A549 (cell line): Measurements from ENCODE around the gene ECT2. TPM values are rescaled to one million over a fixed set of nuclear protein-coding genes. Genes with fewer than 3 reads are reported as not detected.
"Not testable (repeated sequence)": the region's sequence is repeated elsewhere in the genome, so short reads cannot be mapped to it uniquely, and the experiment has no call there.

Experiments
- ATAC-seq, 2 experiments: fragments of 200-7000 bp in 1 of 2; fragments of >200 bp in 1 of 2; cut with Nextera tagmentation in 1 of 2; cut with Tn5 transposase in 1 of 2; 3 replicates each; pipeline versions ENCODE4 v1.8.0 to v1.9.1; 2018 to 2020; ENCODE audit warnings: mild to moderate bottlenecking in 1 of 2, moderate library complexity in 1 of 2
- CTCF ChIA-PET: fragments of 300-600 bp; sonication (Branson Sonifier 250); formaldehyde crosslinking; extraction: SDS; loops from one replicate; lab custom pipeline; 2021; ENCODE audit warnings: antibody characterized with exemption, inconsistent platforms; lab: Yijun Ruan, JAX
- POLR2A ChIA-PET: fragments of 350-600 bp; formaldehyde crosslinking; extraction: SDS; loops from one replicate; lab custom pipeline; 2021; ENCODE audit warnings: antibody characterized with exemption, inconsistent platforms; lab: Yijun Ruan, JAX
- DNase-seq, 2 experiments: peaks; one replicate each; pipeline versions ENCODE4 v3.0.0 to v3.0.0-alpha.2; 2011 to 2016; ENCODE audit warnings: low read depth in 1 of 2, low spot score in 1 of 2
- FAIRE-seq: peaks from 2 replicates; lab custom pipeline; 2011; peaks lifted over from hg19 to GRCh38; lab: Jason Lieb, UNC
- H3K27ac ChIP-seq, 2 experiments: fragments of >200 bp; sonication (Bioruptor Twin); formaldehyde crosslinking; 3 replicates each; pipeline ENCODE4 v1.5.1; 2016 to 2017
- H3K4me1 ChIP-seq: fragments of >200 bp; sonication (Bioruptor Twin); formaldehyde crosslinking; 3 replicates; pipeline ENCODE4 v1.6.1; 2016
- H3K4me2 ChIP-seq: fragments of >200 bp; sonication (Bioruptor Twin); formaldehyde crosslinking; 3 replicates; pipeline ENCODE4 v1.6.1; 2016
- H3K4me3 ChIP-seq: fragments of >200 bp; sonication (Bioruptor Twin); formaldehyde crosslinking; 3 replicates; pipeline ENCODE4 v1.5.1; 2016
- H3K9me3 ChIP-seq: fragments of >200 bp; sonication (Bioruptor Twin); formaldehyde crosslinking; 3 replicates; pipeline ENCODE4 v1.6.1; 2016
- CEBPB ChIP-seq, 2 experiments: fragments of >200 bp in 1 of 2; sonication (Bioruptor Twin) in 1 of 2; formaldehyde crosslinking in 1 of 2; IDR thresholded peaks; 2 replicates each; pipeline ENCODE4 v1.6.1; 2012 to 2016
- FOSB ChIP-seq: fragments of 250-450 bp; sonication (Bioruptor Pico); IDR thresholded peaks from 2 replicates; pipeline ENCODE4 v1.5.0; 2020; ENCODE audit warnings: mild to moderate bottlenecking, moderate library complexity
- FOXS1 ChIP-seq: fragments of 250-450 bp; sonication (Bioruptor Pico); IDR thresholded peaks from 2 replicates; pipeline ENCODE4 v1.5.0; 2020; ENCODE audit warnings: mild to moderate bottlenecking, moderate library complexity
- HDAC2 ChIP-seq: fragments of 200-600 bp; sonication (generic); IDR thresholded peaks from 2 replicates; pipeline ENCODE4 v1.6.1; 2016
- HOXA7 ChIP-seq: fragments of 250-450 bp; sonication (Bioruptor Pico); IDR thresholded peaks from 2 replicates; pipeline ENCODE4 v1.5.0; 2020; ENCODE audit warnings: mild to moderate bottlenecking, moderate library complexity
- JUNB ChIP-seq: fragments of >200 bp; sonication (Bioruptor Twin); formaldehyde crosslinking; IDR thresholded peaks from 2 replicates; pipeline ENCODE4 v1.6.1; 2016
- MAFK ChIP-seq: fragments of 450-650 bp; IDR thresholded peaks from 2 replicates; pipeline ENCODE4 v1.6.1; 2014; ENCODE audit not compliant: partially characterized antibody
- MYC ChIP-seq: IDR thresholded peaks from 2 replicates; pipeline ENCODE4 v1.6.1; 2012; ENCODE audit warnings: mild to moderate bottlenecking, inconsistent platforms, low read length, improper control_type of control experiment, borderline replicate concordance
- NR3C1 ChIP-seq: fragments of >200 bp; sonication (Bioruptor Twin); formaldehyde crosslinking; IDR thresholded peaks from 3 replicates; pipeline ENCODE4 v1.6.1; 2017
- RFX5 ChIP-seq: fragments of 450-650 bp; IDR thresholded peaks from 2 replicates; pipeline ENCODE4 v1.7.1; 2014; ENCODE audit warnings: antibody characterized with exemption, mild to moderate bottlenecking, moderate library complexity
- SMC3 ChIP-seq: fragments of >200 bp; sonication (Bioruptor Twin); formaldehyde crosslinking; IDR thresholded peaks from 3 replicates; pipeline ENCODE4 v1.6.1; 2018; ENCODE audit warnings: inconsistent platforms
- TP53 ChIP-seq: fragments of 250-450 bp; sonication (Bioruptor Pico); IDR thresholded peaks from 2 replicates; pipeline ENCODE4 v1.5.0; 2021; ENCODE audit warnings: mild to moderate bottlenecking, moderate library complexity
- ZC3H11A ChIP-seq: fragments of 450-650 bp; IDR thresholded peaks from 2 replicates; pipeline ENCODE4 v1.6.1; 2014; ENCODE audit warnings: antibody characterized with exemption, mild to moderate bottlenecking
- ZFP36 ChIP-seq: fragments of 450-650 bp; IDR thresholded peaks from 2 replicates; pipeline ENCODE4 v1.6.1; 2014; ENCODE audit warnings: borderline replicate concordance; ENCODE audit not compliant: partially characterized antibody
- WGBS: methylation state at CpG from one replicate; pipeline ENCODE4 v1.1.6; 2017; ENCODE audit errors: missing lambda C conversion rate; 5-methylcytosine and 5-hydroxymethylcytosine counted together
- polyA plus RNA-seq, 4 experiments: library from polyadenylated mRNA; depleted of rRNA in 3 of 4; stranded (reverse); fragments of >200 nt; fragmentation: RNase III in 1 of 4; extraction: RNeasy Plus Mini Kit Qiagen cat#74134 plus additional on column Dnase treatment in 1 of 4; gene quantifications; 2 replicates in 3 of 4; 3 replicates in 1 of 4; pipeline ENCODE4 v1.2.3, GENCODE V29; 2011 to 2017
- TF ChIP-seq, protein P1 (sequence below): IDR thresholded peaks from 2 replicates; pipeline ENCODE4 v1.6.1; 2012
- TF ChIP-seq, protein P2 (sequence below): fragments of 250-450 bp; sonication (Bioruptor Pico); IDR thresholded peaks from 2 replicates; pipeline ENCODE4 v1.5.0; 2020; ENCODE audit warnings: low read depth, mild to moderate bottlenecking, moderate library complexity
- TF ChIP-seq, protein P3 (sequence below): fragments of >200 bp; sonication (Bioruptor Twin); formaldehyde crosslinking; IDR thresholded peaks from 3 replicates; pipeline ENCODE4 v1.5.1; 2016

Gene ECT2
- polyA plus RNA-seq, 2 of the 4 experiments (the other 2 are of a cell fraction): 96.5 to 187 TPM

DNA sequence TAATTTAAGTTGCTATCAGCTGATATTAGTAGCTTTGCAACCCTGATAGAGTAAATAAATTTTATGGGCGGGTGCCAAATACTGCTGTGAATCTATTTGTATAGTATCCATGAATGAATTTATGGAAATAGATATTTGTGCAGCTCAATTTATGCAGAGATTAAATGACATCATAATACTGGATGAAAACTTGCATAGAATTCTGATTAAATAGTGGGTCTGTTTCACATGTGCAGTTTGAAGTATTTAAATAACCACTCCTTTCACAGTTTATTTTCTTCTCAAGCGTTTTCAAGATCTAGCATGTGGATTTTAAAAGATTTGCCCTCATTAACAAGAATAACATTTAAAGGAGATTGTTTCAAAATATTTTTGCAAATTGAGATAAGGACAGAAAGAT lies 70.0 kb downstream of the ECT2 start:
- TF ChIP-seq, protein P1, sequence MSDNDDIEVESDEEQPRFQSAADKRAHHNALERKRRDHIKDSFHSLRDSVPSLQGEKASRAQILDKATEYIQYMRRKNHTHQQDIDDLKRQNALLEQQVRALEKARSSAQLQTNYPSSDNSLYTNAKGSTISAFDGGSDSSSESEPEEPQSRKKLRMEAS: no peak
- TF ChIP-seq SMC3 (no peak), NR3C1 (no peak), TP53 (no peak), MAFK (no peak), MYC (no peak), JUNB (no peak), RFX5 (no peak), ZC3H11A (no peak), CEBPB (IDR thresholded peaks at IDR 0.05) (no peak), HOXA7 (CRISPR knock-in tag) (no peak)
- Histone ChIP-seq H3K4me3 (no peak overlapping the region), H3K4me2 (no peak overlapping the region), H3K27ac (no peak overlapping the region), H3K9me3 (peaks cover 34% of the 10 kb centered on the region), H3K4me1 (no peaks in the 10 kb centered on the region)
- FAIRE-seq (no peak), ATAC-seq (no peak), DNase-seq (no peak)
- ChIA-PET POLR2A (no interaction called here), CTCF (interaction anchor here (0.5 kb wide), 1 partner anchor 32 kb away, joined by 4 read pairs; no protein-coding TSS in a partner anchor)
- 79% methylated on average over 2 of the region's 2 CpGs for WGBS

DNA sequence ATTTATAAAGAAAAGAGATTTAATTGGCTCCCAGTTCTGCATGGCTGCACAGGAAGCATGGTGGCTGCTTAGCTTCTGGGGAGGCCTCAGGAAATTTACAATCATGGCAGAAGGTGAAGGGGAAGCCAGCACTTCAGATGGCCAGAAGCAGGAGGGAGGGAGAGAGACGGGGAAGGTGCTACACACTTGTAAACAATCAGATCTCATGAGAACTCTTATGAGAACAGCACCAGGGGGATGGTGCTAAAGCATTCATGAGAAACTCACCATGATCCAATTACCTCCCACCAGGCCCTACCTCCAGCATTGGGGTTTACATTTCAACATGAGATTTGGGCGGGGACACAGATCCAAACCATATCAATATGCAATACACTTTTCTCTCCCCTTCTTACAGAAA lies 73.7 kb downstream of the ECT2 start:
- Histone ChIP-seq H3K4me2 (no peak overlapping the region), H3K27ac (no peak overlapping the region), H3K4me1 (no peaks in the 10 kb centered on the region), H3K9me3 (peaks cover 45% of the 10 kb centered on the region)
- 92% methylated on average over 2 of the region's 2 CpGs for WGBS
- ChIA-PET POLR2A (no interaction called here), CTCF (no interaction called here)
- ATAC-seq: no peak
- no peak for FAIRE-seq
- DNase-seq: no peak
- TF ChIP-seq ZFP36 (no peak), HDAC2 (no peak), FOSB (CRISPR knock-in tag) (0 out of 2 replicates have a peak, but pooled peaks have one; percentile 32)
- TF ChIP-seq, protein P2, sequence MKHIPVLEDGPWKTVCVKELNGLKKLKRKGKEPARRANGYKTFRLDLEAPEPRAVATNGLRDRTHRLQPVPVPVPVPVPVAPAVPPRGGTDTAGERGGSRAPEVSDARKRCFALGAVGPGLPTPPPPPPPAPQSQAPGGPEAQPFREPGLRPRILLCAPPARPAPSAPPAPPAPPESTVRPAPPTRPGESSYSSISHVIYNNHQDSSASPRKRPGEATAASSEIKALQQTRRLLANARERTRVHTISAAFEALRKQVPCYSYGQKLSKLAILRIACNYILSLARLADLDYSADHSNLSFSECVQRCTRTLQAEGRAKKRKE (CRISPR knock-in tag): no peak
- TF ChIP-seq, protein P3, sequence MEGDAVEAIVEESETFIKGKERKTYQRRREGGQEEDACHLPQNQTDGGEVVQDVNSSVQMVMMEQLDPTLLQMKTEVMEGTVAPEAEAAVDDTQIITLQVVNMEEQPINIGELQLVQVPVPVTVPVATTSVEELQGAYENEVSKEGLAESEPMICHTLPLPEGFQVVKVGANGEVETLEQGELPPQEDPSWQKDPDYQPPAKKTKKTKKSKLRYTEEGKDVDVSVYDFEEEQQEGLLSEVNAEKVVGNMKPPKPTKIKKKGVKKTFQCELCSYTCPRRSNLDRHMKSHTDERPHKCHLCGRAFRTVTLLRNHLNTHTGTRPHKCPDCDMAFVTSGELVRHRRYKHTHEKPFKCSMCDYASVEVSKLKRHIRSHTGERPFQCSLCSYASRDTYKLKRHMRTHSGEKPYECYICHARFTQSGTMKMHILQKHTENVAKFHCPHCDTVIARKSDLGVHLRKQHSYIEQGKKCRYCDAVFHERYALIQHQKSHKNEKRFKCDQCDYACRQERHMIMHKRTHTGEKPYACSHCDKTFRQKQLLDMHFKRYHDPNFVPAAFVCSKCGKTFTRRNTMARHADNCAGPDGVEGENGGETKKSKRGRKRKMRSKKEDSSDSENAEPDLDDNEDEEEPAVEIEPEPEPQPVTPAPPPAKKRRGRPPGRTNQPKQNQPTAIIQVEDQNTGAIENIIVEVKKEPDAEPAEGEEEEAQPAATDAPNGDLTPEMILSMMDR: no peak
- TF ChIP-seq, all 56 proteins: peak for 1
- no peak overlapping the region for H3K4me3 ChIP-seq

DNA sequence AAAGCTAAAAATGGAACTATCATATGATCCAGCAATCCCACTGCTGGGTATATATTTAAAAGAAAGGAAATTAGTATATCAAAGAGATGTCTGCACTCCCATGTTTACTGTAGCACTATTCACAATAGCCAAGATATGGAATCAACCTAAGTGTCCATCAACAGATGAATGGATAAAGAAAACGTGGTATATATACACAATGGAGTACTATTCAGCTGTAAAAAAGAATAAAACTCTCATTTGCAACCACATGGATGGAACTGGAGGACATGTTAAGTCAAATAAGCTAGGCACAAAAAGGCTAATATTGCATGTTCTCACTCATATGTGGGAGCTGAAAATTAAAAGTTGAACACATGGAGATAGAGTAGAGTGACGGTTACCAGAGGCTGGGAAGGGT lies 76.7 kb downstream of the ECT2 start:
- WGBS: 75% methylated on average over 2 of the region's 2 CpGs
- FAIRE-seq, ATAC-seq, H3K4me3 ChIP-seq, H3K27ac ChIP-seq, H3K4me2 ChIP-seq, H3K4me1 ChIP-seq, POLR2A ChIA-PET, DNase-seq: not testable (repeated sequence)
- H3K9me3 ChIP-seq: peaks cover 33% of the 10 kb centered on the region
- CTCF ChIA-PET: interaction anchor here (1.1 kb wide), 1 partner anchor 77 kb away, joined by 3 read pairs; the partner anchor contains the start of gene ECT2

DNA sequence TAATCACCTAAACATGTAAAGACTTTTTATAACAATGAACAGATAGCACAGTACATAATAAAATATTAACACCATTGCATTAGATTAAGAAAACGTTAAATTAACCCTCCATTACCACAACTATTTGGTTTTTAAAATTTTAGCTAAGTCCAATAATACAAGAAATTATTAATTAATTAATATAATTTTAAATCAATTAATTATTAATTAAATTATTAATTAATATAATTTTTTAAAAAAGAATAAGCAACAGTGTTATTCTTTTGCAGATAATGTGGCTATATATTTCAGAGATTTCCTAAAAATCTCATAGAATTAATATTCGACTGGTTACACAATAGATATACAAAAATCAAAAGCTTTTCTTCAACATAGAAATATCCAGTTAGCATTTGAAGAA lies 82.5 kb downstream of the ECT2 start:
- 13% methylated on average over 2 of the region's 2 CpGs for WGBS

More for the DNA sequence above, 82.5 kb downstream of the ECT2 start:
- no peaks in the 10 kb centered on the region for H3K9me3 ChIP-seq
- ATAC-seq: no peak
- DNase-seq: no peak
- POLR2A ChIA-PET: no interaction called here
- TF ChIP-seq FOXS1 (CRISPR knock-in tag): no peak
- FAIRE-seq: no peak
- H3K4me3 ChIP-seq: no peak overlapping the region
- no peak overlapping the region for H3K4me2 ChIP-seq
- CTCF ChIA-PET: no interaction called here
- H3K27ac ChIP-seq: no peak overlapping the region
- H3K4me1 ChIP-seq: no peaks in the 10 kb centered on the region
